ENCODE results near the gene S100A6.

Gene S100A6

DNA sequence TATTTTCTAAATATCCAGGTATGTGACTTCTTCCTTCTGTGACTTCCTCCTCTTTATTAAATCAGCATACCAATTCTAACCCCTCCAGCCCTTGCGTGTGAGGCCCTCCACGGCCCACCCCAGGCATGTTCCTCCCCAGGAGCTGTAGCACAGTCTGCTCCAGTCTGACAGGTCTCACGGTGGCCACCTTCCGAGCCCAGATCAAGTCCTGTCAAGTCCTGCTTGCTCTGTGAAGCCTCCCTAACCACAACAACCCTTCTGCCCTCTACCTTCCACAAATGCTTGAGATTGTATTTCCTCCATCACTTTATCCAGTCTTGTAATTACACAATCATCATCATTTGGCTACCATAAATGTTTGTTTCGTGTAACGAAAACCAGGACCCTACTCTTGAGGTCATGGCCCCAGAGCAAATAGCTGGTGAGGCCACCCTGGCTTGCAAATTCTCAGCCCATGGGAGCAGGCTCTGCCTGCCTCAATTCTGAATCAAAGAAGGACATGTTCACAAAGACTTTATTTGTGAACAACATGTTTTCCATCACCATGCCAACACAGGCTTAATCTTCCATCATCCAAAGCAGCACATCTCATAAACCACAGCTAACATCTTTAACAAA, 42.3 kb downstream of the S100A6 start:
- Histone ChIP-seq H3F3A (ENCODE audit: insufficient read depth, low read length) (no peaks in the 10 kb centered on the region), H3K27me3 (ENCODE audit: insufficient read depth, low read length) (no peaks in the 10 kb centered on the region; the same call in 1 of the 2 replicates), H3K4me3 (ENCODE audit: low read depth, low read length, poor library complexity, severe bottlenecking) (no peak overlapping the region), H3K9ac (ENCODE audit: low read length) (no peak overlapping the region), H3K36me3 (ENCODE audit: insufficient read depth, low read length) (no peaks in the 10 kb centered on the region), H4K20me1 (ENCODE audit: insufficient read depth, low read length) (no peaks in the 10 kb centered on the region), H3K4me2 (ENCODE audit: low read length) (no peak overlapping the region), H3K4me1 (ENCODE audit: insufficient read depth, low read length, severe bottlenecking) (no peaks in the 10 kb centered on the region), H3K9me3 (ENCODE audit: low read length) (no peaks in the 10 kb centered on the region), H3K79me2 (ENCODE audit: insufficient read depth, low read length) (no peaks in the 10 kb centered on the region), H2AFZ (ENCODE audit: low read length) (no peak overlapping the region), H3K27ac (ENCODE audit: low read depth, low read length, poor library complexity, severe bottlenecking) (no peak overlapping the region), H3K9me2 (ENCODE audit: low read depth, low read length) (no peaks in the 10 kb centered on the region)
- TF ChIP-seq CTCF (IDR thresholded peaks at IDR 0.05; ENCODE audit: low read length) (no peak), EZH2 (IDR thresholded peaks at IDR 0.05; ENCODE audit: borderline replicate concordance, low read length) (no peak)

- TF ChIP-seq CTCF (IDR thresholded peaks at IDR 0.05; ENCODE audit: low read length), result no peak
- TF ChIP-seq EZH2 (IDR thresholded peaks at IDR 0.05; ENCODE audit: borderline replicate concordance, low read length), result no peak
- H3K4me3 ChIP-seq (ENCODE audit: low read depth, low read length, poor library complexity, severe bottlenecking), result no peak overlapping the region
- H2AFZ ChIP-seq (ENCODE audit: low read length), result no peak overlapping the region
- no peak overlapping the region for H3K9ac ChIP-seq (ENCODE audit: low read length)
- no peaks in the 10 kb centered on the region; the same call in 1 of the 2 replicates for H3K27me3 ChIP-seq (ENCODE audit: insufficient read depth, low read length)
- H3K4me2 ChIP-seq (ENCODE audit: low read length), result no peak overlapping the region
- H3K9me2 ChIP-seq (ENCODE audit: low read depth, low read length), result no peaks in the 10 kb centered on the region
- no peaks in the 10 kb centered on the region for H3K36me3 ChIP-seq (ENCODE audit: insufficient read depth, low read length)
- H3K9me3 ChIP-seq (ENCODE audit: low read length), result no peaks in the 10 kb centered on the region
- no peak overlapping the region for H3K27ac ChIP-seq (ENCODE audit: low read depth, low read length, poor library complexity, severe bottlenecking)
- no peaks in the 10 kb centered on the region for H3K4me1 ChIP-seq (ENCODE audit: insufficient read depth, low read length, severe bottlenecking)
- no peaks in the 10 kb centered on the region for H3K79me2 ChIP-seq (ENCODE audit: insufficient read depth, low read length)
- no peaks in the 10 kb centered on the region for H4K20me1 ChIP-seq (ENCODE audit: insufficient read depth, low read length)
- H3F3A ChIP-seq (ENCODE audit: insufficient read depth, low read length), result no peaks in the 10 kb centered on the region
These were observed 45.3 kb downstream of the S100A6 start for GRCh38 chr1:153490272-153491051.

DNA sequence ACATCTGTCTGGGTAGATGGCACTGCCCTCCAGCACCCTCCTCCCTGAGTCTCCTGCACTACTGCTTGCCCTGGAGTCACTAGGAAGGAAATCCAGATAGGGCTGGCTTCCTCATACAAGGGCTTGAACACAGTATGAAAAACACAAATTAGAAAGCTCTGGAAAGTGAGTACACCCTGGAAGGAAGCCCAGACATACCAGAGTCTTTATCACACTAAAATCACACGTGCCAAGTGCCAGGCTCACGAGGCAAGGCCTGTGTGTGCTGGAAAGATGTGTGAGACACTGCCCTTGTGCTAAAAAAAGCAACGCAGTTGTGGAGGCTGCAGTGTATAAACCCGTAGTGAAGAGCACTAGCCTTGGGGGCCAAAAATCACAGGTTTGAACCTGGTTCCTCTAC, 47.1 kb downstream of the S100A6 start:
- H4K20me1 ChIP-seq (ENCODE audit: insufficient read depth, low read length), result no peaks in the 10 kb centered on the region
- no peaks in the 10 kb centered on the region; the same call in 1 of the 2 replicates for H3K27me3 ChIP-seq (ENCODE audit: insufficient read depth, low read length)
- H3K27ac ChIP-seq (ENCODE audit: low read depth, low read length, poor library complexity, severe bottlenecking), result no peak overlapping the region
- no peaks in the 10 kb centered on the region for H3K9me2 ChIP-seq (ENCODE audit: low read depth, low read length)
- H3F3A ChIP-seq (ENCODE audit: insufficient read depth, low read length), result no peaks in the 10 kb centered on the region
- H3K36me3 ChIP-seq (ENCODE audit: insufficient read depth, low read length), result no peaks in the 10 kb centered on the region
- no peak overlapping the region for H3K4me2 ChIP-seq (ENCODE audit: low read length)
- no peaks in the 10 kb centered on the region for H3K4me1 ChIP-seq (ENCODE audit: insufficient read depth, low read length, severe bottlenecking)
- no peak overlapping the region for H3K9ac ChIP-seq (ENCODE audit: low read length)
- H2AFZ ChIP-seq (ENCODE audit: low read length), result no peak overlapping the region
- TF ChIP-seq EZH2 (IDR thresholded peaks at IDR 0.05; ENCODE audit: borderline replicate concordance, low read length) (no peak), CTCF (IDR thresholded peaks at IDR 0.05; ENCODE audit: low read length) (no peak)
- H3K79me2 ChIP-seq (ENCODE audit: insufficient read depth, low read length), result no peaks in the 10 kb centered on the region
- no peaks in the 10 kb centered on the region for H3K9me3 ChIP-seq (ENCODE audit: low read length)
- H3K4me3 ChIP-seq (ENCODE audit: low read depth, low read length, poor library complexity, severe bottlenecking), result no peak overlapping the region
